ENCODE results near the gene SENP8. TPM values are rescaled to one million over a fixed set of nuclear protein-coding genes. Genes with fewer than 3 reads are reported as not detected.

The SENP8 gene
- total RNA-seq, 4 donors from 2014 or later, result 1.3 to 4.2 (median 1.9) TPM

DNA sequence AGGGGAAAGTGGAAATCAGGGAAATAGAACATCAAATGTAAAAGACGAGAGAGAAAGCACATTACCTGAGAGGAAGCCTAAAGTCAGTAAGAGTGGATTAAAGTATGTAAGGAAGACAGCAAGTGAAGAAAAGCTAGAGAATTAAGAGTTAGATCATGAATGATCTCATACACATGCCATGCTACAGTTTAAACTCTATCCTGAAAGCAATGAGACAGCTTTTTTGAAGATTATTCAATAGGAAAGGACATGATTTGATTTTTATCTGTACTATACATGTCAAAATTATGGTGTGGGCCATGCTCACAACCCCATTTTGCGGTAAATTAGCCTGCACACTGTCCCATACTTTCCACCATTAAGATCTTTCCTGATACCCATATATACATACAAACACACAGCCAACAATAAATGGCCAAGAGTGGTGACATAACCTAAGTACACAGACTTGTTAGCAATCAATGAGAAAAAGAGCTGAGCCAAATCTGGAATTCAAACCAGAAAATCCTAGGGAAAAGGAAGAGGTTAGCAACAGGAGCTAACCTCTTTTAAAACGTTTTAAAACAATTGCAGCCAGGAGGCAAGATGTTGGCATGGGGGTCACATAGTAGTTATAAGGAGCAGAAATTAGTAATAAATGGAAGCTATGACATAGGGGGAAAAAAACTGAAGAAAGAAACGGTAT lies 4.7 kb upstream of the SENP8 start:
- H3K36me3 ChIP-seq, result no peaks in the 10 kb centered on the region
- 71% methylated on average over 4 of the region's 4 CpGs for WGBS
- DNase-seq (ENCODE audit: low spot score in 2 of 2), result no peak
- H3K4me3 ChIP-seq, result no peak overlapping the region
- H3K27ac ChIP-seq, result no peak overlapping the region
- TF ChIP-seq, protein P1, sequence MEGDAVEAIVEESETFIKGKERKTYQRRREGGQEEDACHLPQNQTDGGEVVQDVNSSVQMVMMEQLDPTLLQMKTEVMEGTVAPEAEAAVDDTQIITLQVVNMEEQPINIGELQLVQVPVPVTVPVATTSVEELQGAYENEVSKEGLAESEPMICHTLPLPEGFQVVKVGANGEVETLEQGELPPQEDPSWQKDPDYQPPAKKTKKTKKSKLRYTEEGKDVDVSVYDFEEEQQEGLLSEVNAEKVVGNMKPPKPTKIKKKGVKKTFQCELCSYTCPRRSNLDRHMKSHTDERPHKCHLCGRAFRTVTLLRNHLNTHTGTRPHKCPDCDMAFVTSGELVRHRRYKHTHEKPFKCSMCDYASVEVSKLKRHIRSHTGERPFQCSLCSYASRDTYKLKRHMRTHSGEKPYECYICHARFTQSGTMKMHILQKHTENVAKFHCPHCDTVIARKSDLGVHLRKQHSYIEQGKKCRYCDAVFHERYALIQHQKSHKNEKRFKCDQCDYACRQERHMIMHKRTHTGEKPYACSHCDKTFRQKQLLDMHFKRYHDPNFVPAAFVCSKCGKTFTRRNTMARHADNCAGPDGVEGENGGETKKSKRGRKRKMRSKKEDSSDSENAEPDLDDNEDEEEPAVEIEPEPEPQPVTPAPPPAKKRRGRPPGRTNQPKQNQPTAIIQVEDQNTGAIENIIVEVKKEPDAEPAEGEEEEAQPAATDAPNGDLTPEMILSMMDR (IDR thresholded peaks at IDR 0.05), result no peak
- no peak for TF ChIP-seq POLR2AphosphoS5 (IDR thresholded peaks at IDR 0.05)
- TF ChIP-seq EP300 (IDR thresholded peaks at IDR 0.05), result no peak
- TF ChIP-seq POLR2A (IDR thresholded peaks at IDR 0.05), result no peak
- H3K9me3 ChIP-seq, result no peaks in the 10 kb centered on the region
- H3K27me3 ChIP-seq, result no peaks in the 10 kb centered on the region
- H3K4me1 ChIP-seq, result peaks cover 29% of the 10 kb centered on the region

DNA sequence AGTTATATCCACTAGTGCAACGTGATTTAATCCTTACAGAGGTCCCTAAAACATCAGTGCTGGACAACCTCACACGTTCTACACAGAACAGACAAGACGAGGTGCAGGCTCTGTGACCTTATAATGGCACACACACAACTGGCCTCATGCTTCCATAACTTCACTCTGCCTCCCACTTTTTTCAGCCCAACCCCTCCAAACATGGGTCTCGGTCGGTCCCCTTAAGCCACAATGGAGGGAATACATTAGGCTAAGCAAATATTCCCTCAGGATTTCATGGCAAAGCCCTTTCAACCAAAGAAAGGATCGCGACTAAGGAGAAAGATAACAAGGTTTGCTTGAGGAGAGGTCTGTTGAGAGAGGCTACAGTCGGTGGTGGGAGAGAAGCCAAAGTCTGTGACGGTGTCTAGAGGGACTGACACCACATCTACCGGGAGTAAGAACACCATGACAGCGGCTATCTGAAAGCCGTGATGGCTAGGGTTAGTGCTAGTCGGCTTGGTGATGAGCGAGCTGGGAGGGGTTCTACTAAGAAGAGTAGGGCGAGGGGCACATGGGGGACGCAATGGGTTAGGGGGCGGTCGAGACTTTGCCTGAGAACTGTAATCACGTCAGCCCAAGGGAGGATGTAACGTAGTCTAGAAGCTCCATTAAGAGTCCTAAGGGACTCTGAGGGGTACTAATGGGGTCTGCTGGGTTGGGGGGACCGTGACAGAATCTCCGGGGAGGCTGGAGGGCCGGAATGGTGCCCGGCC lies 1.3 kb upstream of the SENP8 start:
- peak overlapping the region; percentile 95 for H3K27ac ChIP-seq
- peaks cover 37% of the 10 kb centered on the region for H3K4me1 ChIP-seq
- peak overlapping the region; percentile 96 for H3K4me3 ChIP-seq
- TF ChIP-seq, protein P1 (IDR thresholded peaks at IDR 0.05), result no peak
- no peak for TF ChIP-seq EP300 (IDR thresholded peaks at IDR 0.05)
- TF ChIP-seq POLR2AphosphoS5 (IDR thresholded peaks at IDR 0.05), result no peak
- no peak for TF ChIP-seq POLR2A (IDR thresholded peaks at IDR 0.05)
- no peaks in the 10 kb centered on the region for H3K36me3 ChIP-seq
- no peaks in the 10 kb centered on the region for H3K27me3 ChIP-seq
- WGBS, result under 1% methylated on average over 24 of the region's 24 CpGs
- H3K9me3 ChIP-seq, result no peaks in the 10 kb centered on the region
- peak in 1 of 2 donors; percentile 75 for DNase-seq (ENCODE audit: low spot score in 2 of 2)

DNA sequence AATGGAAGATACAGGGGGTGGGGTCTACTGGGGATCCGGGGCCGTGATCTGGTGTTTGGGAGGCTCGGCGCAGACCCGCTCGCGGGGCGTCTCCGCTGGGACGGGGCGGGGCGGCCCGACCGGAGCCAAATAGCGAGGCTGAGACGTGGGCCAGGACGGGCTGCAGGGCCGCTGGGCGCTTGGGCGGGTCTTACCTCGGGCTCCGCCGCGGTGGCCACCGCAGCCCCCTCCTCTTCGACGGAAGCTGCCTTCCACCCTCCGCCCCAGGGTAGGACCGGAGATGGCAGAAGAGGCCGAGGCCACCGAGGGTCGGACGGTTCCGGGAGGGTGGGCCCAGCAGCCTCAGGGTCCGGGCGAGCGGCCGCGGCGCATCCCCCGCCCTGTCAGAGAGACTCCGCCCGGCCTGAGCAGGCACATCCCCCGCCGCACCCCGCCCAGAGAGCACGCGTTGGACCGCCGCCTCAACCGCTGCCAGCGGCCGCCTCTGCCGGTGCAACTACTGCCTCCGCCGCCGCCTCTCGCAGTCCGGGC lies 652 bp upstream of the SENP8 start:
- peak in 2 of 3 donors; percentile 8 to 52 for TF ChIP-seq POLR2AphosphoS5 (IDR thresholded peaks at IDR 0.05)
- TF ChIP-seq EP300 (IDR thresholded peaks at IDR 0.05), result no peak
- TF ChIP-seq POLR2A (IDR thresholded peaks at IDR 0.05), result peak; percentile 28 to 59
- WGBS, result 0% methylated on average over 3 of the region's 59 CpGs
- Histone ChIP-seq H3K36me3 (no peaks in the 10 kb centered on the region), H3K27me3 (no peaks in the 10 kb centered on the region), H3K4me3 (peak overlapping the region; percentile 96), H3K9me3 (no peaks in the 10 kb centered on the region), H3K4me1 (peaks cover 37% of the 10 kb centered on the region), H3K27ac (peak overlapping the region; percentile 95)
- DNase-seq (ENCODE audit: low spot score in 2 of 2), result peak; percentile 92 to 94

GRCh38 chr15:72124218-72124617 lies 6.0 kb downstream of the SENP8 start:
- TF ChIP-seq POLR2AphosphoS5 (IDR thresholded peaks at IDR 0.05), result no peak
- TF ChIP-seq, protein P1 (IDR thresholded peaks at IDR 0.05), result no peak
- no peak for TF ChIP-seq POLR2A (IDR thresholded peaks at IDR 0.05)
- TF ChIP-seq EP300 (IDR thresholded peaks at IDR 0.05), result no peak
- Histone ChIP-seq H3K4me3 (no peak overlapping the region), H3K27me3 (no peaks in the 10 kb centered on the region), H3K27ac (no peak overlapping the region), H3K4me1 (peaks cover 1% of the 10 kb centered on the region), H3K9me3 (no peaks in the 10 kb centered on the region), H3K36me3 (no peaks in the 10 kb centered on the region)
- 30% methylated on average over 1 of the region's 1 CpG for WGBS
- DNase-seq (ENCODE audit: low spot score in 2 of 2), result no peak

DNA sequence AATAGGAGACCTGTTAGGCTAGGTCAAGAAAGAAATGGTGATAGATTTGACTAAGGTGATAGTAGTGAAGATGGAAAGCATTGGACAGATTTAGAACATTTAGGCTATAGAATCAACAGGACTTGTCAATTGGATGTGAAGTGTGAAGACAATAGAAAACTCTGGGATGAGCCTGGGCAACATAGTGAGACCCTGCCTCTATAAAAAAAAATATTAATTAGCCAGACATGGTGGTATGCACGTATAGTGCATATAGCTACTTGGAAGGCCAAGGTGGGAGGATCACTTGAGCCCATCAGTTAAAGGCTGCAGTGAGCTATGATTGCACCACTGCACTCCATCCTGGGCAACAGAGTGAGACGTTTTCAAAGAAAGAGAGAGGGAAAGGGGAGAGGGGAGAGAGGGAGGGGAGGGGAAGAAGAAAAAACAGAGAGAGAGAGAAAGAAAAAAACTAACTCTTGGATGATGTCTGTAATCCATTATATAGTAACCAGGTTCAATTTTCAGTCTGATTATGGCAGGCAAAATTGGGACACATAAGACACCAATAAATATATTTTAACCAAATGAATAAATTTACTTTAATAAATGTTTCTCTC lies 9.6 kb downstream of the SENP8 start:
- H3K4me3 ChIP-seq, result no peak overlapping the region
- TF ChIP-seq POLR2A (IDR thresholded peaks at IDR 0.05), result no peak
- TF ChIP-seq, protein P1 (IDR thresholded peaks at IDR 0.05), result no peak
- H3K36me3 ChIP-seq, result no peaks in the 10 kb centered on the region
- H3K27ac ChIP-seq, result no peak overlapping the region
- H3K9me3 ChIP-seq, result no peaks in the 10 kb centered on the region
- DNase-seq (ENCODE audit: low spot score in 2 of 2), result no peak
- H3K4me1 ChIP-seq, result no peaks in the 10 kb centered on the region
- 70% methylated on average over 2 of the region's 2 CpGs for WGBS
- H3K27me3 ChIP-seq, result no peaks in the 10 kb centered on the region
